Esophagus muscularis mucosa (tissue), 4 donors: Measurements from ENCODE around the gene LRRC4C. TPM values are rescaled to one million over a fixed set of nuclear protein-coding genes. Genes with fewer than 3 reads are reported as not detected.

Experiments
- DNase-seq: peaks from one replicate; pipeline ENCODE4 v3.0.0-alpha.2; 2017; ENCODE audit errors: extremely low spot score
- H3K27ac ChIP-seq, 4 donors: fragments of 200-600 bp; sonication (generic); replicated peaks in 1 of 4; 1 replicate in 3 of 4; 2 replicates in 1 of 4; pipeline ENCODE4 v1.5.1; 2016 to 2019; ENCODE audit warnings: mild to moderate bottlenecking in 1 of 4
- H3K27me3 ChIP-seq, 4 donors: fragments of 200-600 bp; sonication (generic); one replicate each; pipeline versions ENCODE4 v1.5.1 to v1.6.0; 2016 to 2019
- H3K36me3 ChIP-seq, 4 donors: fragments of 200-600 bp; sonication (generic); one replicate each; pipeline ENCODE4 v1.5.1; 2016 to 2019
- H3K4me1 ChIP-seq, 4 donors: fragments of 200-600 bp; sonication (generic); one replicate each; pipeline ENCODE4 v1.5.1; 2016 to 2019
- H3K4me3 ChIP-seq, 4 donors: fragments of 200-600 bp; sonication (generic); 1 replicate in 2 of 4; 2 replicates in 2 of 4; pipeline ENCODE4 v1.5.1; 2016 to 2019; ENCODE audit warnings: mild to moderate bottlenecking in 4 of 4, moderate library complexity in 1 of 4
- H3K9me3 ChIP-seq, 4 donors: fragments of 200-600 bp; sonication (generic); 1 replicate in 3 of 4; 2 replicates in 1 of 4; pipeline ENCODE4 v1.5.1; 2016 to 2019
- EP300 ChIP-seq: sonication (generic); formaldehyde crosslinking; IDR thresholded peaks from one replicate; pipeline ENCODE4 v1.6.1; 2017; ENCODE audit warnings: antibody characterized with exemption
- POLR2A ChIP-seq: fragments of 450-650 bp; IDR thresholded peaks from one replicate; pipeline ENCODE4 v1.6.1; 2017; ENCODE audit warnings: antibody characterized with exemption, moderate library complexity, mild to moderate bottlenecking, low read depth
- POLR2AphosphoS5 ChIP-seq, 2 donors: sonication (generic); formaldehyde crosslinking; IDR thresholded peaks; one replicate each; pipeline ENCODE4 v1.6.1; 2017; ENCODE audit warnings: antibody characterized with exemption in 2 of 2
- WGBS: methylation state at CpG from one replicate; pipeline ENCODE4 v1.1.5; 2018; 5-methylcytosine and 5-hydroxymethylcytosine counted together
- intact Hi-C: fragments of 100-400 bp; cut with DNase I; formaldehyde crosslinking; loops from one replicate; pipeline ENCODE4 v1.15.1; 2023
- total RNA-seq, 4 donors: library from RNA; depleted of rRNA; stranded (reverse); fragments of >200 nt; gene quantifications; one replicate each; pipeline versions ENCODE4 v1.1.0 to v1.2.1, GENCODE V29; 2016
- TF ChIP-seq, protein P1 (sequence below), 3 experiments: fragments of 200-600 bp in 2 of 3; fragments of 450-650 bp in 1 of 3; sonication (generic) in 2 of 3; IDR thresholded peaks; one replicate each; pipeline ENCODE4 v1.5.1; 2017 to 2019; ENCODE audit warnings: antibody characterized with exemption in 3 of 3, mild to moderate bottlenecking in 2 of 3, moderate library complexity in 1 of 3

Gene LRRC4C
- total RNA-seq, 4 donors from 2014 or later, result 1.2 to 4.0 (median 2.2) TPM

DNA sequence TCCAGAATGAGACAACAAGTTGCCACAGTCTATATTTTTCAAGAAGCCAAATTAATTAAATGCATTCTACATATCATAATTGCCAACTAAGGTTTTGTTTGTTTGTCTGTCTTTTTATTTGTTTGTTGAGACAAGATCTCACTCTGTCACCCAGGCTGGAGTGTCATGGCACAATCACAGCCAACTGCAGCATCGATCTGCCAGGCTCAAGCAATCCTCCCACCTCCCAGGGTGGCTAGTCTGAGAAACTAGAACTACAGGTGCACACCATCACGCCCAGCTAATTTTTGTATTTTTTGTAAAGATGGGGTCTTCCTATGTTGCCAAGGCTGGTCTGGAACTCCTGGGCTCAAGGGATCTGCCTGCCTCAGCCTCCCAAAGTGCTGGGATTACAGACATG lies 140.0 kb downstream of the LRRC4C start:
- Histone ChIP-seq H3K27me3 (no peaks in the 10 kb centered on the region), H3K36me3 (no peaks in the 10 kb centered on the region), H3K4me1 (no peaks in the 10 kb centered on the region), H3K9me3 (no peaks in the 10 kb centered on the region), H3K4me3 (no peak overlapping the region), H3K27ac (no peak overlapping the region)
- DNase-seq, result no peak
- WGBS, result 76% methylated on average over 2 of the region's 2 CpGs
- TF ChIP-seq EP300 (no peak), POLR2A (no peak), POLR2AphosphoS5 (IDR thresholded peaks at IDR 0.05) (no peak)
- TF ChIP-seq, protein P1, sequence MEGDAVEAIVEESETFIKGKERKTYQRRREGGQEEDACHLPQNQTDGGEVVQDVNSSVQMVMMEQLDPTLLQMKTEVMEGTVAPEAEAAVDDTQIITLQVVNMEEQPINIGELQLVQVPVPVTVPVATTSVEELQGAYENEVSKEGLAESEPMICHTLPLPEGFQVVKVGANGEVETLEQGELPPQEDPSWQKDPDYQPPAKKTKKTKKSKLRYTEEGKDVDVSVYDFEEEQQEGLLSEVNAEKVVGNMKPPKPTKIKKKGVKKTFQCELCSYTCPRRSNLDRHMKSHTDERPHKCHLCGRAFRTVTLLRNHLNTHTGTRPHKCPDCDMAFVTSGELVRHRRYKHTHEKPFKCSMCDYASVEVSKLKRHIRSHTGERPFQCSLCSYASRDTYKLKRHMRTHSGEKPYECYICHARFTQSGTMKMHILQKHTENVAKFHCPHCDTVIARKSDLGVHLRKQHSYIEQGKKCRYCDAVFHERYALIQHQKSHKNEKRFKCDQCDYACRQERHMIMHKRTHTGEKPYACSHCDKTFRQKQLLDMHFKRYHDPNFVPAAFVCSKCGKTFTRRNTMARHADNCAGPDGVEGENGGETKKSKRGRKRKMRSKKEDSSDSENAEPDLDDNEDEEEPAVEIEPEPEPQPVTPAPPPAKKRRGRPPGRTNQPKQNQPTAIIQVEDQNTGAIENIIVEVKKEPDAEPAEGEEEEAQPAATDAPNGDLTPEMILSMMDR (IDR thresholded peaks at IDR 0.05), result no peak
- intact Hi-C loops, result no loop called here

DNA sequence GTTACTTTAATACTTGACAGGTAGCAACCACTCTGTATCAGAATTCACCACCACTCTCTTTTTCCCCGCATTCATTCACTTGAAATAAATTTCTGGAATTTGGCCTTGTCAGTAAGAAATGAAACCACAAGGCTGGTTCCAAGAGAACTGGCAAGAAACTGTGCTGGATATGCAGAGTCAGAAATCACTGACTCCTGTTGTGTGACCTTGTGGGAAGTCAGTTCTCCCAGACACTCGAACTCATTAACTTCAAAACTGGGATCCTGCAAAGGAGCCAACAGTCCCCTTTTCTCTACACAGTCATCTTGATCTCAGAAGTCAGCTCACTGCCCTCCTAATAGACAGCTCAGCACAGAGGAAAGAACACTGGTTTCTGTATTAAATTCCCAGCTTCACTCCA lies 142.7 kb downstream of the LRRC4C start:
- intact Hi-C loops, result no loop called here
- H3K27ac ChIP-seq, result no peak overlapping the region
- no peaks in the 10 kb centered on the region for H3K27me3 ChIP-seq
- H3K4me3 ChIP-seq, result no peak overlapping the region
- H3K9me3 ChIP-seq, result no peaks in the 10 kb centered on the region
- no peak for DNase-seq
- 56% methylated on average over 2 of the region's 2 CpGs for WGBS
- H3K4me1 ChIP-seq, result no peaks in the 10 kb centered on the region
- TF ChIP-seq POLR2A (no peak), EP300 (no peak), POLR2AphosphoS5 (IDR thresholded peaks at IDR 0.05) (no peak)
- H3K36me3 ChIP-seq, result no peaks in the 10 kb centered on the region

DNA sequence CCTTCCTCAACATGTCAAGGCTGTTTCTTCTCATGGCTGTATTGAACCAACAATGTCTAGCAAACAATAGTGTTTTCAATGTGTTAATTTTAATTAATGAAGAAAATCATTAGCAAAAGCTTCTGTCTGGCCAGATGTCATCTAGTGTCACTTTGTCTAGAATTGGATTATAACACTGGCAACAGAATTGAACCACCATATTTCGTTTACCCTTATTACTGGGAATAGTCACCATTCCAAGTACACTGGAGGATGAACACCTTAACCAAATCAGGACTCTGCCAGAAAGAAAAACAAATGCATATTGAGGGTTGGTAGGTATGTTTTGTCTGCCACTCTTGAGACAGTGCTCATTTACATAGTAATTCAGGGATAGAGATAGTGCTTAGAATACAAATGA lies 146.2 kb downstream of the LRRC4C start:
- H3K27ac ChIP-seq, result no peak overlapping the region
- intact Hi-C loops, result no loop called here
- H3K9me3 ChIP-seq, result no peaks in the 10 kb centered on the region
- no peaks in the 10 kb centered on the region for H3K27me3 ChIP-seq
- no peak for DNase-seq
- H3K4me1 ChIP-seq, result no peaks in the 10 kb centered on the region
- no peak for TF ChIP-seq POLR2A
- TF ChIP-seq EP300, result no peak
- TF ChIP-seq, protein P1 (IDR thresholded peaks at IDR 0.05), result no peak
- no peak for TF ChIP-seq POLR2AphosphoS5 (IDR thresholded peaks at IDR 0.05)
- H3K4me3 ChIP-seq, result no peak overlapping the region
- no peaks in the 10 kb centered on the region for H3K36me3 ChIP-seq
- 85% methylated on average over 1 of the region's 1 CpG for WGBS

DNA sequence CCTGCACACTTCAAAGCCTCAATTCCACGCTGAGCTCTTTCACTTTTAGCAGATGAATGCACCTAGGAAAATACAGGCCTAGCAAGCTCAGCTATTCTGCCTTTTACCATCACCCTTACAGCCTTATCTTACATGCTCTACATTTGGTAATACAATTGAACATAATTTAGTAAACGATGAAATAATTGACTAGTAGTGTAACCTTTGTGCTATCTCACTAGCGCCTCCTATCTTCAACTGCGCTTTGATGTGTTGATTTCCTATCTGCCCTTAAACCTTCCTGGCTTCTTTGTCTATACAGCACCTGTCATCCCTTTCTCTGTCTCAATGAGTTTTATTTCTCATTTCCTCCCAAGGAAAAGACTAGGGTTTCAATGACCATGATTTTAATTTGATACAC lies 149.7 kb downstream of the LRRC4C start:
- WGBS, result 74% methylated on average over 4 of the region's 4 CpGs
- Histone ChIP-seq H3K4me3 (no peak overlapping the region), H3K36me3 (no peaks in the 10 kb centered on the region)

DNA sequence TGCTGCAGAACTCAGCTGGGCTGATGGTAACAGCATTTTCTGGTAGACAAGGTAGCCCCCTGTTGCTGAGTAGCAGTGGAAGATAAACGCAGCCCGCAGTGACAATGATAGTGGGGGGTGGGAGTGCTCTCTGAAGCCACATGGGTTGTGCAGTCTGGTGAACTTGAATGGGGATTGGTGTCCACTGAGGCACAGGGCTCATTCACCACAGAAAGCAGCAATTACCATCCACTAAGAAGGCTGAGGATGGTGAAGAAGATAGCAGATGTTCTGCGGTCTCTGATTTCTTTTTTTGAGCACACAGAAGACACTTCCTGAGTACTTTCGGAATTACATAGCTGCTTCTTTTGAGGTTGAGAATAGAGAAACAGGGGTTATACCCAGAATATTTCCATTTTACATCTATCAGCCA lies 150.3 kb downstream of the LRRC4C start:
- DNase-seq, result no peak
- intact Hi-C loops, result no loop called here
- TF ChIP-seq POLR2A, result no peak
- TF ChIP-seq POLR2AphosphoS5 (IDR thresholded peaks at IDR 0.05), result no peak
- TF ChIP-seq, protein P1 (IDR thresholded peaks at IDR 0.05), result no peak
- TF ChIP-seq EP300, result no peak
- no peaks in the 10 kb centered on the region for H3K4me1 ChIP-seq
- H3K27me3 ChIP-seq, result no peaks in the 10 kb centered on the region
- no peak overlapping the region for H3K4me3 ChIP-seq
- H3K27ac ChIP-seq, result no peak overlapping the region
- no peaks in the 10 kb centered on the region for H3K9me3 ChIP-seq
- 94% methylated on average over 4 of the region's 4 CpGs for WGBS
- H3K36me3 ChIP-seq, result no peaks in the 10 kb centered on the region

More for the DNA sequence above, 149.7 kb downstream of the LRRC4C start:
- intact Hi-C loops, result no loop called here
- no peaks in the 10 kb centered on the region for H3K9me3 ChIP-seq
- no peak for TF ChIP-seq POLR2AphosphoS5 (IDR thresholded peaks at IDR 0.05)
- H3K4me1 ChIP-seq, result no peaks in the 10 kb centered on the region
- no peak for DNase-seq
- H3K27ac ChIP-seq, result no peak overlapping the region
- H3K27me3 ChIP-seq, result no peaks in the 10 kb centered on the region

DNA sequence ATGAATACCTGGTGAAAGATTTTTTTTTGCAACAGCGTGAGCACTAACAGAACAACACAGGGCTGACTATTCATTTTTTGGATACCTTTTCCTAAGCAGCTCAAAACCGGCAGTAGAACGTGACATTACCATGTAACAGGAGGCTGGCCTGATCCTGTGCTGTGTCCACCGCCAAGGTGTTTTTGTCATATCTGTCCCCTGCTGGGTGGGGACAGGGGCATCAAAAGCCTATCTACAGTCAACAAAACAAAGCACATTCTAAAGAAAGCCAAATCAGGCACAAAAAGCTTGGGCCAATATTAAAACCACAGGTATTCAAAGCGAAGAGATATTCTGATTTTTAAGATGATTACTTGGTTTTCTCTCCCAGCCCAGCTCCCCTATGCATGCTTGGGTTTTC lies 151.2 kb downstream of the LRRC4C start:
- TF ChIP-seq POLR2AphosphoS5 (IDR thresholded peaks at IDR 0.05), result no peak
- TF ChIP-seq EP300, result no peak
- TF ChIP-seq, protein P1 (IDR thresholded peaks at IDR 0.05), result no peak
- no peak for TF ChIP-seq POLR2A
- H3K36me3 ChIP-seq, result no peaks in the 10 kb centered on the region
- no peak for DNase-seq
- H3K9me3 ChIP-seq, result no peaks in the 10 kb centered on the region
- no peak overlapping the region for H3K4me3 ChIP-seq
- H3K4me1 ChIP-seq, result no peaks in the 10 kb centered on the region
- H3K27me3 ChIP-seq, result no peaks in the 10 kb centered on the region
- 84% methylated on average over 5 of the region's 5 CpGs for WGBS
- intact Hi-C loops, result no loop called here
- H3K27ac ChIP-seq, result no peak overlapping the region
